Stimulated activated CD8-positive, alpha-beta memory T cell treated with anti-CD3 and anti-CD28 coated beads, Interleukin-15, amount 100 ng/mL, for 4 hours (primary cell): ENCODE measurements around the gene CPNE7.

Experiments used
- DNase-seq, 2 donors: peaks; one replicate each; pipeline ENCODE4 v3.0.0-alpha.2; 2020; ENCODE audit warnings: low read depth in 2 of 2

Gene CPNE7

GRCh38 chr16:89549007-89549700 is 26.4 kb upstream of the CPNE7 start:
- no peak for DNase-seq

GRCh38 chr16:89550421-89551007 is 25.0 kb upstream of the CPNE7 start:
- DNase-seq: no peak

DNA sequence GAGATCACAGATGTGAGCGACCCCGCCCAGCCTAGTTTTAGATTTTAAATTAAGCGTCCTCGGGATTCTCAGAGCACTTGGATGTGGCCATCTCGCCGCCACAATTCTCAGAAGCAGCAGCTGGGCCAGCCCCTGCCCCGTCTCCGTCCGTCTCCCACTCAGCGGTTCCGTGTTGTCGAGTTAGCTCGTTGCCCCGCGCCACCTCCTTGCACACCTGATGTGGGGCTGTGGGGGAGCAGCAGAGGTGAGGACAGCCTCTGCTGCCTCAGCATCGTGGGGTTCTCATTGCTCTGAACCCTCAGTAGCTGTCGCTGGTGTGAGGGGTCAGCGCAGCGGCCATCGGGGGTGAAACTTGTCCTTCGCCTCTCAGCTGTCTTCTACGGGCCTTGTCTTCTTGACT is 23.2 kb upstream of the CPNE7 start:
- no peak for DNase-seq

DNA sequence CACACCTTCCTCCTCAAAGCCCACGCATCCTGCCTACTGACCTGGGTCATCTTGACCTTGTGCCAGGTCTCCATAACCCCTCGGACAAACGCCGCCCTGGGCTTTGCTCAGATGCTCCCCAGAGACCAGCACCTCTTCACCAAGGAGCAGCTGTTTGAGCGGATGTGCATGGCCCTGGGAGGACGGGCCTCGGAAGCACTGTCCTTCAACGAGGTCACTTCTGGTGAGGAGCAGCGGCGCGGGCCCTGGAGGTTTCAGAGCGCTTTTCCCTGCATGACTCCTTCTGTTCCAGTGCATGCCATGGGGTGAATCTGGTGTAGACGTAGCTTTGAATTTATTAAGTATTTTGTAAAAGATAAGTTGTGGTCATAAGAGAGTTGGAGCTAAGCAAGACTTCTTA is 22.6 kb upstream of the CPNE7 start:
- no peak for DNase-seq

DNA sequence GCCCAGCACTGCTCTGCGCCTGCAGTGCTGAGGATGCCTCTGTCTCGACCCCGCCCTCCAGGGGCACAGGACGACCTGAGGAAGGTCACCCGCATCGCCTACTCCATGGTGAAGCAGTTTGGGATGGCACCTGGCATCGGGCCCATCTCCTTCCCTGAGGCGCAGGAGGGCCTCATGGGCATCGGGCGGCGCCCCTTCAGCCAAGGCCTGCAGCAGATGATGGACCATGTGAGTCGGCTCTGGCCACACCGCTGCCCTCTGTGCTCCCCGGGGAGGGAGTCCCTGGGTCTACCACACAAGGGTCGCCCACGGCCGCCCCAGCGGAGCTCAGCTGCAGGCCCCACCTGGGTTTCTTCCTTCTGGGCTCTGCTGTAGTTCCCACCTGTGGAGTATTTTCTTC is 21.8 kb upstream of the CPNE7 start:
- no peak for DNase-seq

DNA sequence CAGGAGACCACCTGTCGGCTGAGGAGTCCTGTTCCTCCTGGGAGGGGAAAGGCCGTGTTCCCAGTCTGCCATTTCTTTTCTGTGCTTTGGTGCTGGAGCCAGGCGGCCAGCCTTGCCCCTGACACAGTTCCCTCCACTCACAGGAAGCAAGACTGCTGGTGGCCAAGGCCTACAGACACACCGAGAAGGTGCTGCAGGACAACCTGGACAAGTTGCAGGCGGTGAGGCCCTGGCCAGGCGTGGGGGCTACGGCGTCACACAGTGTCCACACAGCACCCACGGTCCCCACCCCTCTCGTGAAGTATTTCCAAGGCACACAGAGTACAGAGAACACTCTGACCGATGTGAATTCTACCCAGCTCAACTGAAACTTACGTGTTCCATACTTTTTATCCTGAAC is 21.2 kb upstream of the CPNE7 start:
- no peak for DNase-seq

- DNase-seq: no peak
Observed at GRCh38 chr16:89555265-89555664, 20.3 kb upstream of the CPNE7 start.

DNA sequence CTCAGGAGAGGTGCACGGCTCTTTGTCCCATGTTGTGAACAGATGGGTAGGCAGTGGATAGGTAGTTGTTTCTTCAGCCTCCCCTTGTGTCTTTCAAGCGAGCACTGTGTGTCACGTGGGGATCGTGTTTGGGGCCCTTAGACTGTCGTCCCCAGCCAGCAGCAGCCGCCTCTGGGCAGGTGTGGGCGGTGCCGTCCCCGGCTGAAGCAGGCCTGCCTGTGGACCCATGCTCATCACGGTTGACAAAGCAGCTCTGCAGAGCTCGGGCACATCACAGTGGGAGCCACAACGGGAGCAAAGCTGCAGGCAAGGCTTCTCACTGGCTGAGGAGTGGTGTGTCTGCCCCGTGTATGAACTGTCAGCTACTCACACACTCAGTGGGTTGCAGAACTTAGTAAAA is 19.8 kb upstream of the CPNE7 start:
- DNase-seq: no peak

- peak; percentile 52 to 59 for DNase-seq
Observed at GRCh38 chr16:89556750-89557689, 18.5 kb upstream of the CPNE7 start.

GRCh38 chr16:89557690-89558490 is 17.7 kb upstream of the CPNE7 start:
- DNase-seq: no peak

- peak; percentile 84 to 89 for DNase-seq
Observed at GRCh38 chr16:89560378-89561141, 15.0 kb upstream of the CPNE7 start, which contains the start of gene RPL13. Gene RPL13 (plus strand): TSS chr16:89560682. CDS start chr16:89560960, 278 bp downstream.

DNA sequence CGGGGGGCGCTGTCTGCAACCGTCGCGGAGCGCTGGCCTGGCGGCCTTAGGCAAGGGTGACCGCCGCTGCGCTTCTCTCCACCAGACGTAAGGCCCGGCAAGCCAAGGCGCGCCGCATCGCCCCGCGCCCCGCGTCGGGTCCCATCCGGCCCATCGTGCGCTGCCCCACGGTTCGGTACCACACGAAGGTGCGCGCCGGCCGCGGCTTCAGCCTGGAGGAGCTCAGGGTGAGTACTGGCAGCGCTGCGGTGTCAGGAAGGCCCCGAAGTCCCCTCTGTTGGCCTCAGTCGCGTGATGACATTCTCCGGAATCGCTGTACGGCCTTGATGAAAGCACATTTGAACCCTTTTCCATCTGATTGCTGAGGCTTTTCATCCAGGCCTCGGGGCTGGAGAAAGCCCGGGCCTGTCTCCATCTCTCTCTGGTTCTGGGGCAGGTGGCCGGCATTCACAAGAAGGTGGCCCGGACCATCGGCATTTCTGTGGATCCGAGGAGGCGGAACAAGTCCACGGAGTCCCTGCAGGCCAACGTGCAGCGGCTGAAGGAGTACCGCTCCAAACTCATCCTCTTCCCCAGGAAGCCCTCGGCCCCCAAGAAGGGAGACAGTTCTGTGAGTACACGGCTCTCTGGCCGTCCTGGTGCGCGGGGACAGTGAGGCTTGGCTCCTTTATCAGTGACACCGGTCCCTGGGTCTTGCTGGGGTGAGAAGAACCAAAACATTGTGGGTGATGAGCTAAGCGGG is 14.2 kb upstream of the CPNE7 start:
- no peak for DNase-seq

DNA sequence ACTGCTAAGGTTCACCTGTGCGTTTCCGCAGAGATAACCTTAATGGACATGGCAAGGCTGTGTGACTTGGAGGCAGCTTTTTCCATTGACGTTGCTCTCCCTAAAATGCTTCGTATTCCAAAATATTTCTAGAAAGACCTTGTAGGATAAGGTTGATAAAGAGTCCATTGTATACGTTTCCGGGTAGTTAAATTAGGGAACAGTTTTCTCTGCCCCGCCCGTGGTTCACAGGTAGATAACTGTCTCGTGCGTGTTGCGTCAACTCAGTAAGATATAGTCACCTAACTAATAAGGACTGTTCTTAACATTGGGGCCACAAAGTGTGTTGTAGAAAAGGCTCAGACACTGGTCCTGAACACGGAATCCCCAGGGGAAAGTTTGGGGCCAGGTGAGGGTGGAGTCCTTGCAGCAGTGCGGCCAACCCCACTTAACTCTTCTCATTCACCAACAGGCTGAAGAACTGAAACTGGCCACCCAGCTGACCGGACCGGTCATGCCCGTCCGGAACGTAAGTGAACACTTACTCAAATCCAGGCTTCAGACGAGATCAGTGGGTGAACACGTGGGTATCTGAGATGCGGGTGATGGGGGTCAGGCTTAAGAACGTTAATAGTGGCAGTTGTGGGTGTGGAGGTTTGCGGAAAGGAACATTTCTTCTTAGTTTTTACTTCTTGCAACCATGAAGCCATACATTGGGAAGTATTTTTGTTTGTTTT is 13.5 kb upstream of the CPNE7 start:
- DNase-seq: no peak

GRCh38 chr16:89562939-89563338 is 12.6 kb upstream of the CPNE7 start:
- DNase-seq: no peak

DNA sequence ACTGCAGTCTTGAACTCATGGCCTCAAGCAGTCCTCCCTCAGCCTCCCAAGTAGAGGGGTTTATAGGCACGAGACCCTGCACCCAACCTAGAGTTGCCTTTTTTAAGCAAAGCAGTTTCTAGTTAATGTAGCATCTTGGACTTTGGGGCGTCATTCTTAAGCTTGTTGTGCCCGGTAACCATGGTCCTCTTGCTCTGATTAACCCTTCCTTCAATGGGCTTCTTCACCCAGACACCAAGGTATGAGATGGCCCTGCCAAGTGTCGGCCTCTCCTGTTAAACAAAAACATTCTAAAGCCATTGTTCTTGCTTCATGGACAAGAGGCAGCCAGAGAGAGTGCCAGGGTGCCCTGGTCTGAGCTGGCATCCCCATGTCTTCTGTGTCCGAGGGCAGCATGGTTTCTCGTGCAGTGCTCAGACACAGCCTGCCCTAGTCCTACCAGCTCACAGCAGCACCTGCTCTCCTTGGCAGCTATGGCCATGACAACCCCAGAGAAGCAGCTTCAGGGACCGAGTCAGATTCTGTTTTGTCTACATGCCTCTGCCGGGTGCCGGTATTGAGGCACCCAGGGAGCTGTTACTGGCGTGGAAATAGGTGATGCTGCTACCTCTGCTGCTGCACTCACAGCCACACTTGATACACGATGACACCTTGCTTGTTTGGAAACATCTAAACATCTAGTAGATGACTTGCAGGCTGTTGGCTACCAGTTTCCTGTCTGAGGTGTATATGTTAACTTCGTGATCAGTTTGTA is 11.7 kb upstream of the CPNE7 start:
- no peak for DNase-seq

GRCh38 chr16:89564476-89565255 is 10.9 kb upstream of the CPNE7 start:
- no peak for DNase-seq

- no peak for DNase-seq
Observed at GRCh38 chr16:89565256-89565505, 10.4 kb upstream of the CPNE7 start.
